Measurements from ENCODE around the gene NPW. TPM values are rescaled to one million over a fixed set of nuclear protein-coding genes. Genes with fewer than 3 reads are reported as not detected.

The NPW gene
- total and polyA plus RNA-seq, 9 of the 15 experiments (the other 6 are each of a cell fraction or from before 2014, with no cell fraction given) = 0.14 to 4.0 (median 2.6) TPM; not detected in 4

- TF ChIP-seq RBBP5 (IDR thresholded peaks at IDR 0.05; ENCODE audit: borderline replicate concordance, insufficient read depth, low read length, poor library complexity, severe bottlenecking) = peak; percentile 79
- no peak for TF ChIP-seq PHB (CRISPR knock-in tag; IDR thresholded peaks at IDR 0.05)
- TF ChIP-seq ZBTB11 (CRISPR knock-in tag; IDR thresholded peaks at IDR 0.05) = peak in 2 of 3 experiments; percentile 32 to 82; a peak in 3 of 6 replicates
- peak in 1 of 2 experiments; percentile 19; a peak in 1 of 4 replicates for TF ChIP-seq ZMIZ1 (IDR thresholded peaks at IDR 0.05; ENCODE audit: low read depth in 2 of 2, low read length in 2 of 2)
- no peak for TF ChIP-seq LCOR (CRISPR knock-in tag; IDR thresholded peaks at IDR 0.05)
- peak; percentile 74 for TF ChIP-seq NBN (IDR thresholded peaks at IDR 0.05; ENCODE audit: low read depth)
- no peak for TF ChIP-seq BCL6 (CRISPR knock-in tag; IDR thresholded peaks at IDR 0.05)
- TF ChIP-seq HDAC6 (IDR thresholded peaks at IDR 0.05; ENCODE audit: low read depth, low read length) = no peak
- TF ChIP-seq TFAM (CRISPR knock-in tag; conservative IDR thresholded peaks at IDR 0.05) = no peak
- TF ChIP-seq HDAC1 (IDR thresholded peaks at IDR 0.05) = peak; percentile 86 to 93; a peak in 3 of 4 replicates
- peak in 2 of 3 experiments; percentile 72 to 79 for TF ChIP-seq YY1 (IDR thresholded peaks at IDR 0.05; ENCODE audit: borderline replicate concordance in 1 of 3, control insufficient read depth in 1 of 3, extremely low read depth in 1 of 3, insufficient read depth in 3 of 3, insufficient read length in 1 of 3, insufficient replicate concordance in 2 of 3, low read depth in 1 of 3, low read length in 2 of 3)
- peak; percentile 30; the same call in 1 of the 2 replicates for TF ChIP-seq ZNF197 (CRISPR knock-in tag; IDR thresholded peaks at IDR 0.05; ENCODE audit: low read depth)
- TF ChIP-seq NEUROD1 (IDR thresholded peaks at IDR 0.05; ENCODE audit: borderline replicate concordance, low read depth, low read length, partially characterized antibody) = peak; percentile 39
- peak; percentile 47 for TF ChIP-seq NFIC (IDR thresholded peaks at IDR 0.05)
- no peak for TF ChIP-seq MCM7 (IDR thresholded peaks at IDR 0.05)
- TF ChIP-seq ZBED1 (IDR thresholded peaks at IDR 0.05) = no peak
- peak; percentile 99 for TF ChIP-seq MYC (IDR thresholded peaks at IDR 0.05; ENCODE audit: low read depth, low read length)
- peak; percentile 98 for TF ChIP-seq MYC (CRISPR knock-in tag; IDR thresholded peaks at IDR 0.05; ENCODE audit: borderline replicate concordance, low read depth)
- TF ChIP-seq SRF (CRISPR knock-in tag; IDR thresholded peaks at IDR 0.05) = peak in 1 of 2 experiments; percentile 50; a peak in 1 of 4 replicates
- TF ChIP-seq BRF1 (IDR thresholded peaks at IDR 0.05; ENCODE audit: borderline replicate concordance, extremely low read depth, insufficient read length) = no peak
Measured at GRCh38 chr16:2009791-2010510, 9.6 kb upstream of the NPW start, which contains the start of gene ZNF598 (continued).

Data from K562 (cell line).